CD14-positive monocyte (primary cell): ENCODE measurements around the gene SEMA7A. TPM values are rescaled to one million over a fixed set of nuclear protein-coding genes. Genes with fewer than 3 reads are reported as not detected.

Source experiments
- DNase-seq, 3 donors: peaks; one replicate each; pipeline ENCODE4 v3.0.0-alpha.2; 2011 to 2022
- H2AFZ ChIP-seq: 2 replicates; pipeline ENCODE4 v1.6.0; 2012; ENCODE audit warnings: mild to moderate bottlenecking, low read depth, low read length, inconsistent platforms; ENCODE audit not compliant: insufficient read depth, poor library complexity, severe bottlenecking
- H3K27ac ChIP-seq, 2 donors: 1 replicate in 1 of 2; 2 replicates in 1 of 2; pipeline ENCODE4 v1.5.1; 2012 to 2013; ENCODE audit warnings: low read length in 2 of 2, control low read depth in 1 of 2, inconsistent platforms in 1 of 2, low read depth in 1 of 2, mild to moderate bottlenecking in 1 of 2
- H3K27me3 ChIP-seq, 2 donors: one replicate each; pipeline versions ENCODE4 v1.6.0 to v1.6.1; 2011 to 2013; ENCODE audit warnings: low read length in 2 of 2; ENCODE audit not compliant: control insufficient read depth in 2 of 2, insufficient read depth in 2 of 2
- H3K36me3 ChIP-seq, 2 donors: replicated peaks in 1 of 2; 1 replicate in 1 of 2; 2 replicates in 1 of 2; pipeline versions ENCODE4 v1.5.1 to v1.6.1; 2012 to 2013; ENCODE audit warnings: low read length in 2 of 2, control low read depth in 1 of 2, inconsistent platforms in 1 of 2, mild to moderate bottlenecking in 1 of 2; ENCODE audit not compliant: insufficient read depth in 2 of 2, control insufficient read depth in 1 of 2
- H3K4me1 ChIP-seq, 2 donors: 1 replicate in 1 of 2; 2 replicates in 1 of 2; pipeline versions ENCODE4 v1.5.1 to v1.6.1; 2012 to 2013; ENCODE audit warnings: low read length in 2 of 2, control low read depth in 1 of 2, inconsistent platforms in 1 of 2, mild to moderate bottlenecking in 1 of 2, moderate library complexity in 1 of 2; ENCODE audit not compliant: insufficient read depth in 2 of 2, control insufficient read depth in 1 of 2
- H3K4me2 ChIP-seq: replicated peaks from 2 replicates; pipeline ENCODE3; 2012; ENCODE audit warnings: low read length, moderate library complexity, mild to moderate bottlenecking; ENCODE audit not compliant: poor library complexity, severe bottlenecking; ENCODE audit errors: extremely low read depth
- H3K4me3 ChIP-seq, 3 experiments: fragments of 200-600 bp in 1 of 3; sonication (generic) in 1 of 3; replicated peaks in 1 of 3; 1 replicate in 2 of 3; 2 replicates in 1 of 3; pipeline ENCODE4 v1.5.1; 2011 to 2013; ENCODE audit warnings: low read length in 3 of 3, mild to moderate bottlenecking in 3 of 3, control low read depth in 2 of 3, low read depth in 2 of 3, inconsistent platforms in 1 of 3, moderate library complexity in 1 of 3
- H3K79me2 ChIP-seq: 2 replicates; pipeline ENCODE4 v1.6.0; 2012; ENCODE audit warnings: mild to moderate bottlenecking, control low read depth, inconsistent platforms, low read length, moderate library complexity; ENCODE audit not compliant: insufficient read depth
- H3K9ac ChIP-seq: 2 replicates; pipeline ENCODE4 v1.6.0; 2017; ENCODE audit warnings: low read length, mild to moderate bottlenecking; ENCODE audit not compliant: insufficient read depth, poor library complexity, severe bottlenecking
- H3K9me3 ChIP-seq, 2 donors: replicated peaks in 1 of 2; 1 replicate in 1 of 2; 2 replicates in 1 of 2; pipeline versions ENCODE4 v1.5.1 to v1.6.1; 2012 to 2013; ENCODE audit warnings: low read length in 2 of 2, control low read depth in 1 of 2; ENCODE audit not compliant: control insufficient read depth in 1 of 2, insufficient read depth in 1 of 2
- H4K20me1 ChIP-seq: 2 replicates; pipeline ENCODE4 v1.6.0; 2012; ENCODE audit warnings: mild to moderate bottlenecking, low read length, control low read depth, moderate library complexity; ENCODE audit not compliant: insufficient read depth
- H3K27ac Mint-ChIP-seq, 7 donors: one replicate each; pipeline ENCODE4 v1.8.0; 2020; ENCODE audit warnings: mild to moderate bottlenecking in 7 of 7, mixed read lengths in 7 of 7, moderate library complexity in 6 of 7, inconsistent platforms in 2 of 7
- H3K27me3 Mint-ChIP-seq, 3 donors: one replicate each; pipeline ENCODE4 v1.8.0; 2021 to 2022; ENCODE audit warnings: low read depth in 3 of 3, mild to moderate bottlenecking in 3 of 3, mixed read lengths in 3 of 3, moderate library complexity in 3 of 3, inconsistent platforms in 1 of 3
- H3K36me3 Mint-ChIP-seq, 2 donors: one replicate each; pipeline ENCODE4 v1.8.0; 2020; ENCODE audit warnings: mixed read lengths in 2 of 2, inconsistent platforms in 1 of 2, mild to moderate bottlenecking in 1 of 2
- H3K4me1 Mint-ChIP-seq: one replicate; pipeline ENCODE4 v1.8.0; 2020; ENCODE audit warnings: mild to moderate bottlenecking, mixed read lengths
- H3K4me3 Mint-ChIP-seq, 2 donors: one replicate each; pipeline ENCODE4 v1.8.0; 2020; ENCODE audit warnings: mild to moderate bottlenecking in 2 of 2, mixed read lengths in 2 of 2, moderate library complexity in 1 of 2
- H3K9me3 Mint-ChIP-seq, 7 donors: one replicate each; pipeline ENCODE4 v1.8.0; 2020 to 2022; ENCODE audit warnings: mixed read lengths in 7 of 7, mild to moderate bottlenecking in 6 of 7, moderate library complexity in 6 of 7, inconsistent platforms in 2 of 7
- WGBS: methylation state at CpG from one replicate; pipeline ENCODE4 v1.1.5; 2013; ENCODE audit warnings: missing lambda C conversion rate; ENCODE audit not compliant: insufficient coverage; 5-methylcytosine and 5-hydroxymethylcytosine counted together
- intact Hi-C, 2 donors: fragments of 100-400 bp; cut with micrococcal nuclease; formaldehyde crosslinking; loops; one replicate each; pipeline versions ENCODE4 v1.15.0 to v1.15.1; 2023
- polyA plus RNA-seq, 3 donors: library from polyadenylated mRNA; depleted of rRNA in 1 of 3; unstranded in 2 of 3; stranded (reverse) in 1 of 3; fragments of 300-500 nt in 2 of 3; fragments of >200 nt in 1 of 3; fragmentation: Illumina TruSeq in 2 of 3; gene quantifications; 1 replicate in 2 of 3; 2 replicates in 1 of 3; pipeline ENCODE4 v1.2.3, GENCODE V29; 2012 to 2021
- TF ChIP-seq, protein P1 (sequence below): fragments of 200-600 bp; IDR thresholded peaks from one replicate; pipeline ENCODE4 v1.8.0; 2022; ENCODE audit warnings: antibody characterized with exemption, mild to moderate bottlenecking

The SEMA7A gene
- polyA plus RNA-seq, 3 donors: 0.04 to 4.8 (median 0.15) TPM

DNA sequence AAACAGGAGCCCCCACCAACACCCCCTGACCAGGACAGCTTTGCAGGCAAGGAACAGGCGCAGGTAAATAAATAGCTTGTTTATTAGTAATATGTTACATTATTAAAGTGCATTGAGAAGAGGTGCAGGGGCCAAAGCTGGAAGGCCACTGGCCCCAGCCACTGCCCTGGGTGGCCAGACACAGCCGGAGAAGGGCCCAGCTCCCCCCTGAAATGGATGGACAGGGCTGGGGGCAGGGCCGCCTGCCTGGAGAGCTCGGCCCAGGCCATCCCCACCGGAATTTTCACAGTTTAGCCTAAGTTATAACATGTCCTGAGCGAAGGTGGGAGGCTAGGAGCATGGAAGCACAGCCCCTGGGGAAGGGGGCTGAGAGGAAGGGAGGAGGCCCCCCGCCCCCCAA, 24.5 kb downstream of the SEMA7A start:
- peaks cover 1 to 3% of the 10 kb centered on the region in 2 donors for H3K4me1 ChIP-seq
- no peak overlapping the region for H3K4me3 ChIP-seq
- no peak for DNase-seq
- no peaks in the 10 kb centered on the region for H3K27me3 ChIP-seq
- no peak overlapping the region for H3K27ac ChIP-seq
- no peaks in the 10 kb centered on the region for H4K20me1 ChIP-seq
- Mint-ChIP-seq H3K36me3 (no peaks in the 10 kb centered on the region), H3K27me3 (peaks cover 2% of the 10 kb centered on the region in 3 donors), H3K4me3 (no peak overlapping the region), H3K27ac (no peak overlapping the region), H3K9me3 (peaks cover 0 to 2% (median 0%) of the 10 kb centered on the region in 7 donors), H3K4me1 (peaks cover 3% of the 10 kb centered on the region)
- H3K9me3 ChIP-seq: no peaks in the 10 kb centered on the region
- H3K36me3 ChIP-seq: no peaks in the 10 kb centered on the region
- no peak overlapping the region for H2AFZ ChIP-seq
- 97% methylated on average over 3 of the region's 7 CpGs for WGBS
- no peaks in the 10 kb centered on the region for H3K79me2 ChIP-seq
- intact Hi-C loops: no loop called here
- TF ChIP-seq, protein P1, sequence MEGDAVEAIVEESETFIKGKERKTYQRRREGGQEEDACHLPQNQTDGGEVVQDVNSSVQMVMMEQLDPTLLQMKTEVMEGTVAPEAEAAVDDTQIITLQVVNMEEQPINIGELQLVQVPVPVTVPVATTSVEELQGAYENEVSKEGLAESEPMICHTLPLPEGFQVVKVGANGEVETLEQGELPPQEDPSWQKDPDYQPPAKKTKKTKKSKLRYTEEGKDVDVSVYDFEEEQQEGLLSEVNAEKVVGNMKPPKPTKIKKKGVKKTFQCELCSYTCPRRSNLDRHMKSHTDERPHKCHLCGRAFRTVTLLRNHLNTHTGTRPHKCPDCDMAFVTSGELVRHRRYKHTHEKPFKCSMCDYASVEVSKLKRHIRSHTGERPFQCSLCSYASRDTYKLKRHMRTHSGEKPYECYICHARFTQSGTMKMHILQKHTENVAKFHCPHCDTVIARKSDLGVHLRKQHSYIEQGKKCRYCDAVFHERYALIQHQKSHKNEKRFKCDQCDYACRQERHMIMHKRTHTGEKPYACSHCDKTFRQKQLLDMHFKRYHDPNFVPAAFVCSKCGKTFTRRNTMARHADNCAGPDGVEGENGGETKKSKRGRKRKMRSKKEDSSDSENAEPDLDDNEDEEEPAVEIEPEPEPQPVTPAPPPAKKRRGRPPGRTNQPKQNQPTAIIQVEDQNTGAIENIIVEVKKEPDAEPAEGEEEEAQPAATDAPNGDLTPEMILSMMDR: no peak
- H3K4me2 ChIP-seq: no peak overlapping the region
- no peak overlapping the region for H3K9ac ChIP-seq

DNA sequence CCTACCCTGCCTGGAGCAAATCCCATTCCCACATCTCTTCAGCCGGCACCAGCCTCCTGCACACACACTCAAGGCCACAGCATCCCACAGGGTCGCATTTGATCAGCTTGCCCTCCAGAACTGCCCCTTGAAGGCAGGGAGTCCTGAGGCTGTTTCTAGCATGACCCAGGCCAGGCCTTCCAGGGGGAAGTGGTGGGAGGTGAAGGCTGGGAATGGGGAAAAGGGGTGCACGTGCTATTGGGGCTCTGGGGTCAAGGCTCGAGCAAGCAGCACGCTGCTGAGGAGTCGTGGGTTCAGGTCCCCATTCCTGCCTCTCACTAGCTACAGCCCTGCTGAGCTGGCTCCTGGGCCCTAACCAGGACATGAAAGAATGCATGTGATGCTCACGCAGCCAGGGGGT, 24.9 kb downstream of the SEMA7A start:
- H2AFZ ChIP-seq: no peak overlapping the region
- no peaks in the 10 kb centered on the region for H3K27me3 ChIP-seq
- H3K9ac ChIP-seq: no peak overlapping the region
- Mint-ChIP-seq H3K4me3 (no peak overlapping the region), H3K27me3 (peaks cover 2 to 4% (median 3%) of the 10 kb centered on the region in 3 donors), H3K4me1 (peaks cover 7% of the 10 kb centered on the region), H3K36me3 (no peaks in the 10 kb centered on the region), H3K27ac (peak overlapping the region in 1 of 7 donors; percentile 16), H3K9me3 (peaks cover 0 to 2% (median 0%) of the 10 kb centered on the region in 7 donors)
- H3K36me3 ChIP-seq: no peaks in the 10 kb centered on the region
- no peaks in the 10 kb centered on the region for H4K20me1 ChIP-seq
- TF ChIP-seq, protein P1: no peak
- no peaks in the 10 kb centered on the region for H3K79me2 ChIP-seq
- intact Hi-C loops: no loop called here
- no peak overlapping the region for H3K27ac ChIP-seq
- no peak for DNase-seq
- H3K4me2 ChIP-seq: no peak overlapping the region
- H3K4me3 ChIP-seq: no peak overlapping the region
- peaks cover 6 to 7% of the 10 kb centered on the region in 2 donors for H3K4me1 ChIP-seq
- H3K9me3 ChIP-seq: no peaks in the 10 kb centered on the region
- 100% methylated on average over 2 of the region's 7 CpGs for WGBS
